Keratinocyte (primary cell): Measurements from ENCODE around the gene MAP7.

ENCODE experiments used
- CTCF ChIP-seq, 3 experiments: IDR thresholded peaks in 1 of 3; conservative IDR thresholded peaks in 1 of 3; optimal IDR thresholded peaks in 1 of 3; 2 replicates in 2 of 3; 3 replicates in 1 of 3; pipeline versions ENCODE3 to v1.5.1; 2011; ENCODE audit warnings: low read length in 3 of 3, mild to moderate bottlenecking in 3 of 3, moderate library complexity in 2 of 3, control low read depth in 1 of 3, inconsistent platforms in 1 of 3; ENCODE audit not compliant: insufficient read depth in 2 of 3; ENCODE audit errors: extremely low read depth in 1 of 3
- EZH2 ChIP-seq: IDR thresholded peaks from one replicate; pipeline ENCODE4 v1.6.1; 2012; ENCODE audit warnings: inconsistent platforms, mild to moderate bottlenecking, low read length, moderate library complexity

- TF ChIP-seq CTCF (optimal IDR thresholded peaks at IDR 0.05 in 1 of 3, IDR thresholded peaks at IDR 0.05 in 1 of 3, conservative IDR thresholded peaks at IDR 0.05 in 1 of 3; ENCODE audit: extremely low read depth in 1 of 3, insufficient read depth in 2 of 3, low read length in 3 of 3): no peak
- no peak for TF ChIP-seq EZH2
These were observed 153.3 kb downstream of the MAP7 start for GRCh38 chr6:136396908-136397307.
